Stimulated activated CD8-positive, alpha-beta memory T cell treated with anti-CD3 and anti-CD28 coated beads, Interleukin-12 subunit alpha, Interleukin-12 subunit beta, amount 100 ng/mL, for 24 hours (primary cell): ENCODE results near the gene CFP.
"Not testable (repeated sequence)": the region's sequence is repeated elsewhere in the genome, so short reads cannot be mapped to it uniquely, and the experiment has no call there.

Experiments used
- DNase-seq: peaks from one replicate; pipeline ENCODE4 v3.0.0-alpha.2; 2020; ENCODE audit errors: extremely low read depth

The CFP gene

GRCh38 chrX:47603125-47603524, 26.6 kb downstream of the CFP start:
- DNase-seq: not testable (repeated sequence)

GRCh38 chrX:47597222-47597621, 32.5 kb downstream of the CFP start:
- no peak for DNase-seq

- no peak for DNase-seq
Observed at GRCh38 chrX:47596256-47596655, 33.5 kb downstream of the CFP start.

GRCh38 chrX:47595716-47596251, 33.9 kb downstream of the CFP start:
- no peak for DNase-seq

- no peak for DNase-seq
Observed at GRCh38 chrX:47593522-47593921, 36.2 kb downstream of the CFP start.

GRCh38 chrX:47590984-47591383, 38.7 kb downstream of the CFP start:
- no peak for DNase-seq

- DNase-seq: no peak
Observed at GRCh38 chrX:47587906-47588735, 41.6 kb downstream of the CFP start.

- DNase-seq: no peak
Observed at GRCh38 chrX:47587091-47587891, 42.4 kb downstream of the CFP start.

GRCh38 chrX:47586043-47586787, 43.5 kb downstream of the CFP start:
- DNase-seq: no peak

- DNase-seq: no peak
Observed at GRCh38 chrX:47585273-47585672, 44.5 kb downstream of the CFP start.

GRCh38 chrX:47584714-47585113, 45.0 kb downstream of the CFP start:
- DNase-seq: no peak

- no peak for DNase-seq
Observed at GRCh38 chrX:47583240-47583861, 46.4 kb downstream of the CFP start.

- DNase-seq: peak; percentile 48
Observed at GRCh38 chrX:47581731-47582647, 47.7 kb downstream of the CFP start, which contains the start of gene TIMP1. TIMP1 (plus strand) TSS chrX:47582436; CDS start chrX:47583416, 980 bp downstream.

- DNase-seq: no peak
Observed at GRCh38 chrX:47579537-47579936, 50.2 kb downstream of the CFP start.

GRCh38 chrX:47578692-47579091, 51.0 kb downstream of the CFP start:
- DNase-seq: no peak

GRCh38 chrX:47577901-47578300, 51.8 kb downstream of the CFP start:
- DNase-seq: no peak

- DNase-seq: no peak
Observed at GRCh38 chrX:47577424-47577823, 52.3 kb downstream of the CFP start.

GRCh38 chrX:47576021-47576898, 53.5 kb downstream of the CFP start:
- DNase-seq: no peak

- DNase-seq: no peak
Observed at GRCh38 chrX:47574547-47575301, 55.0 kb downstream of the CFP start.
